WTC11 (cell line): Measurements from ENCODE around the gene CT47A1. TPM values are rescaled to one million over a fixed set of nuclear protein-coding genes. Genes with fewer than 3 reads are reported as not detected.

Source experiments
- ATAC-seq: fragments of 200-7000 bp; cut with Tn5 transposase; 2 replicates; pipeline ENCODE4 v1.10.0; 2021; ENCODE audit warnings: mild to moderate bottlenecking, moderate library complexity
- CTCF ChIA-PET: fragments of 300-600 bp; sonication (Branson Sonifier 250); formaldehyde crosslinking; loops from one replicate; lab custom pipeline; 2021; ENCODE audit warnings: antibody characterized with exemption; lab: Charles Lee
- POLR2A ChIA-PET: fragments of 350-600 bp; sonication (Branson Sonifier 250); formaldehyde crosslinking; loops from one replicate; lab custom pipeline; 2021; ENCODE audit warnings: antibody characterized with exemption; lab: Charles Lee
- DNase-seq: peaks from one replicate; pipeline ENCODE4 v3.0.0; 2021; ENCODE audit warnings: low spot score
- H3K27ac Mint-ChIP-seq: 2 replicates; pipeline ENCODE4 v1.8.0; 2021; ENCODE audit warnings: mixed read lengths
- H3K27me3 Mint-ChIP-seq: 2 replicates; pipeline ENCODE4 v1.8.0; 2021; ENCODE audit warnings: low read depth, mild to moderate bottlenecking, moderate library complexity, mixed read lengths
- H3K36me3 Mint-ChIP-seq: 2 replicates; pipeline ENCODE4 v1.8.0; 2021; ENCODE audit warnings: mixed read lengths
- H3K4me1 Mint-ChIP-seq: 2 replicates; pipeline ENCODE4 v1.8.0; 2022; ENCODE audit warnings: mixed read lengths
- H3K4me3 Mint-ChIP-seq: 2 replicates; pipeline ENCODE4 v1.8.0; 2021; ENCODE audit warnings: mild to moderate bottlenecking, moderate library complexity, mixed read lengths
- H3K9me3 Mint-ChIP-seq: 2 replicates; pipeline ENCODE4 v1.8.0; 2021; ENCODE audit warnings: mixed read lengths
- ATF2 ChIP-seq: sonication (generic); formaldehyde crosslinking; IDR thresholded peaks from 2 replicates; pipeline ENCODE4 v1.8.1; 2022; ENCODE audit warnings: low read depth, missing genetic modification reagents, borderline replicate concordance
- CBFB ChIP-seq: sonication (generic); formaldehyde crosslinking; IDR thresholded peaks from 2 replicates; pipeline ENCODE4 v1.8.1; 2022; ENCODE audit warnings: mild to moderate bottlenecking, low read depth, missing genetic modification reagents
- GTF2I ChIP-seq: fragments of 250-450 bp; sonication (Bioruptor Pico); conservative IDR thresholded peaks from 2 replicates; pipeline ENCODE4 v1.4.0; 2021; ENCODE audit warnings: mild to moderate bottlenecking
- HMGXB4 ChIP-seq: sonication (generic); formaldehyde crosslinking; IDR thresholded peaks from 2 replicates; pipeline ENCODE4 v1.8.1; 2023; ENCODE audit warnings: mild to moderate bottlenecking, moderate library complexity, missing genetic modification reagents
- JAZF1 ChIP-seq: fragments of 250-450 bp; sonication (Bioruptor Pico); IDR thresholded peaks from 2 replicates; pipeline ENCODE4 v1.9.0; 2021; ENCODE audit warnings: moderate library complexity, mild to moderate bottlenecking, inconsistent platforms
- NR2C2 ChIP-seq: sonication (generic); formaldehyde crosslinking; IDR thresholded peaks from 2 replicates; pipeline ENCODE4 v1.8.0; 2022; ENCODE audit warnings: mild to moderate bottlenecking, missing genetic modification reagents
- OVOL2 ChIP-seq: fragments of 250-450 bp; sonication (Bioruptor Pico); IDR thresholded peaks from 2 replicates; pipeline ENCODE4 v1.9.0; 2021; ENCODE audit warnings: mild to moderate bottlenecking, borderline replicate concordance
- PREB ChIP-seq: sonication (generic); formaldehyde crosslinking; IDR thresholded peaks from 2 replicates; pipeline ENCODE4 v1.8.1; 2022; ENCODE audit warnings: mild to moderate bottlenecking, missing genetic modification reagents, moderate library complexity, borderline replicate concordance
- SMAD3 ChIP-seq: sonication (generic); formaldehyde crosslinking; IDR thresholded peaks from 2 replicates; pipeline ENCODE4 v1.8.0; 2022; ENCODE audit warnings: missing genetic modification reagents, mild to moderate bottlenecking, borderline replicate concordance
- TEAD1 ChIP-seq: sonication (generic); formaldehyde crosslinking; IDR thresholded peaks from 2 replicates; pipeline ENCODE4 v1.8.0; 2022; ENCODE audit warnings: mild to moderate bottlenecking, missing genetic modification reagents
- TEAD4 ChIP-seq: sonication (generic); formaldehyde crosslinking; IDR thresholded peaks from 2 replicates; pipeline ENCODE4 v1.8.0; 2022; ENCODE audit warnings: mild to moderate bottlenecking, missing genetic modification reagents
- ZNF121 ChIP-seq: sonication (generic); formaldehyde crosslinking; IDR thresholded peaks from 2 replicates; pipeline ENCODE4 v1.8.0; 2023; ENCODE audit warnings: missing genetic modification reagents
- ZNF317 ChIP-seq: sonication (generic); formaldehyde crosslinking; IDR thresholded peaks from 2 replicates; pipeline ENCODE4 v1.8.1; 2023; ENCODE audit warnings: low read depth, mild to moderate bottlenecking, moderate library complexity, missing genetic modification reagents, borderline replicate concordance
- total RNA-seq: library from RNA; stranded (reverse); gene quantifications from 3 replicates; pipeline ENCODE4 v1.2.3, GENCODE V29; 2021
- TF ChIP-seq, protein P1 (sequence below): sonication (generic); formaldehyde crosslinking; IDR thresholded peaks from 2 replicates; pipeline ENCODE4 v1.8.1; 2022; ENCODE audit warnings: mild to moderate bottlenecking, moderate library complexity, missing genetic modification reagents
- TF ChIP-seq, protein P2 (sequence below): sonication (generic); formaldehyde crosslinking; IDR thresholded peaks from 2 replicates; pipeline ENCODE4 v1.8.1; 2023; ENCODE audit warnings: mild to moderate bottlenecking, missing genetic modification reagents
- TF ChIP-seq, protein P3 (sequence below): sonication (generic); formaldehyde crosslinking; IDR thresholded peaks from 2 replicates; pipeline ENCODE4 v1.8.1; 2023; ENCODE audit warnings: mild to moderate bottlenecking, missing genetic modification reagents, borderline replicate concordance
- TF ChIP-seq, protein P4 (sequence below): sonication (generic); formaldehyde crosslinking; IDR thresholded peaks from 2 replicates; pipeline ENCODE4 v1.8.0; 2022; ENCODE audit warnings: mild to moderate bottlenecking, missing genetic modification reagents

CT47A1 gene
- total RNA-seq, 1 experiment from 2014 or later: not detected

DNA sequence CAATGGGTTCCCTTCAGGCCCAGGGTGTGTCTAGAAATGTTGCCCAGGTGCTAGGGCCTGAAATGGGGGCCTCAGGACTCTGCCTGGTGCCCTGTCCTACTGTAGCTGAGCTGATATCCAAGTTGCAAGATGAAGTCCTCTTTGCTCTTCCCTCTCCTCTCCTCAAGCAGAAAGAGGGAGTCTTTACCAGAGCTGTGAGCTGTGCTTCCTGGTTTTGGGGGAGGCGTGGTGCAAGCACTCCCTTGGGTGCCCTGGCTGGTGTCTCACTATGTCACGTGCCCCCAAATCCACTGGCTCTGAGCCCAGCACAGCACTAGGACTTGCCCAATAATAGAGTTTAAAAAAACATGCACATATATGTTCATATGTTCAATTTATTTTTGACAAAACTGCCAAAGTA, 29.3 kb upstream of the CT47A1 start:
- Mint-ChIP-seq H3K9me3 (no peaks in the 10 kb centered on the region), H3K27me3 (peaks cover 4% of the 10 kb centered on the region; the same call in 1 of the 2 replicates), H3K27ac (no peak overlapping the region), H3K36me3 (no peaks in the 10 kb centered on the region), H3K4me1 (no peaks in the 10 kb centered on the region), H3K4me3 (no peak overlapping the region)
- DNase-seq (no peak), ATAC-seq (no peak)
- TF ChIP-seq, protein P1, sequence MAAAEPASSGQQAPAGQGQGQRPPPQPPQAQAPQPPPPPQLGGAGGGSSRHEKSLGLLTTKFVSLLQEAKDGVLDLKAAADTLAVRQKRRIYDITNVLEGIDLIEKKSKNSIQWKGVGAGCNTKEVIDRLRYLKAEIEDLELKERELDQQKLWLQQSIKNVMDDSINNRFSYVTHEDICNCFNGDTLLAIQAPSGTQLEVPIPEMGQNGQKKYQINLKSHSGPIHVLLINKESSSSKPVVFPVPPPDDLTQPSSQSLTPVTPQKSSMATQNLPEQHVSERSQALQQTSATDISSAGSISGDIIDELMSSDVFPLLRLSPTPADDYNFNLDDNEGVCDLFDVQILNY (CRISPR knock-in tag): no peak
- no peak for TF ChIP-seq ZNF317 (CRISPR knock-in tag)
- no peak for TF ChIP-seq OVOL2 (CRISPR knock-in tag)
- no peak for TF ChIP-seq ZNF121 (CRISPR knock-in tag)
- TF ChIP-seq GTF2I (CRISPR knock-in tag): no peak
- no peak for TF ChIP-seq JAZF1 (CRISPR knock-in tag)
- TF ChIP-seq ATF2 (CRISPR knock-in tag): no peak
- no peak for TF ChIP-seq TEAD4 (CRISPR knock-in tag)
- TF ChIP-seq CBFB: no peak
- no peak for TF ChIP-seq PREB (CRISPR knock-in tag)
- TF ChIP-seq TEAD1 (CRISPR knock-in tag): no peak
- TF ChIP-seq HMGXB4 (CRISPR knock-in tag): no peak
- no peak for TF ChIP-seq SMAD3 (CRISPR knock-in tag)
- no peak for TF ChIP-seq NR2C2 (CRISPR knock-in tag)
- TF ChIP-seq, protein P2, sequence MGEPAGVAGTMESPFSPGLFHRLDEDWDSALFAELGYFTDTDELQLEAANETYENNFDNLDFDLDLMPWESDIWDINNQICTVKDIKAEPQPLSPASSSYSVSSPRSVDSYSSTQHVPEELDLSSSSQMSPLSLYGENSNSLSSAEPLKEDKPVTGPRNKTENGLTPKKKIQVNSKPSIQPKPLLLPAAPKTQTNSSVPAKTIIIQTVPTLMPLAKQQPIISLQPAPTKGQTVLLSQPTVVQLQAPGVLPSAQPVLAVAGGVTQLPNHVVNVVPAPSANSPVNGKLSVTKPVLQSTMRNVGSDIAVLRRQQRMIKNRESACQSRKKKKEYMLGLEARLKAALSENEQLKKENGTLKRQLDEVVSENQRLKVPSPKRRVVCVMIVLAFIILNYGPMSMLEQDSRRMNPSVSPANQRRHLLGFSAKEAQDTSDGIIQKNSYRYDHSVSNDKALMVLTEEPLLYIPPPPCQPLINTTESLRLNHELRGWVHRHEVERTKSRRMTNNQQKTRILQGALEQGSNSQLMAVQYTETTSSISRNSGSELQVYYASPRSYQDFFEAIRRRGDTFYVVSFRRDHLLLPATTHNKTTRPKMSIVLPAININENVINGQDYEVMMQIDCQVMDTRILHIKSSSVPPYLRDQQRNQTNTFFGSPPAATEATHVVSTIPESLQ (CRISPR knock-in tag): no peak
- TF ChIP-seq, protein P3, sequence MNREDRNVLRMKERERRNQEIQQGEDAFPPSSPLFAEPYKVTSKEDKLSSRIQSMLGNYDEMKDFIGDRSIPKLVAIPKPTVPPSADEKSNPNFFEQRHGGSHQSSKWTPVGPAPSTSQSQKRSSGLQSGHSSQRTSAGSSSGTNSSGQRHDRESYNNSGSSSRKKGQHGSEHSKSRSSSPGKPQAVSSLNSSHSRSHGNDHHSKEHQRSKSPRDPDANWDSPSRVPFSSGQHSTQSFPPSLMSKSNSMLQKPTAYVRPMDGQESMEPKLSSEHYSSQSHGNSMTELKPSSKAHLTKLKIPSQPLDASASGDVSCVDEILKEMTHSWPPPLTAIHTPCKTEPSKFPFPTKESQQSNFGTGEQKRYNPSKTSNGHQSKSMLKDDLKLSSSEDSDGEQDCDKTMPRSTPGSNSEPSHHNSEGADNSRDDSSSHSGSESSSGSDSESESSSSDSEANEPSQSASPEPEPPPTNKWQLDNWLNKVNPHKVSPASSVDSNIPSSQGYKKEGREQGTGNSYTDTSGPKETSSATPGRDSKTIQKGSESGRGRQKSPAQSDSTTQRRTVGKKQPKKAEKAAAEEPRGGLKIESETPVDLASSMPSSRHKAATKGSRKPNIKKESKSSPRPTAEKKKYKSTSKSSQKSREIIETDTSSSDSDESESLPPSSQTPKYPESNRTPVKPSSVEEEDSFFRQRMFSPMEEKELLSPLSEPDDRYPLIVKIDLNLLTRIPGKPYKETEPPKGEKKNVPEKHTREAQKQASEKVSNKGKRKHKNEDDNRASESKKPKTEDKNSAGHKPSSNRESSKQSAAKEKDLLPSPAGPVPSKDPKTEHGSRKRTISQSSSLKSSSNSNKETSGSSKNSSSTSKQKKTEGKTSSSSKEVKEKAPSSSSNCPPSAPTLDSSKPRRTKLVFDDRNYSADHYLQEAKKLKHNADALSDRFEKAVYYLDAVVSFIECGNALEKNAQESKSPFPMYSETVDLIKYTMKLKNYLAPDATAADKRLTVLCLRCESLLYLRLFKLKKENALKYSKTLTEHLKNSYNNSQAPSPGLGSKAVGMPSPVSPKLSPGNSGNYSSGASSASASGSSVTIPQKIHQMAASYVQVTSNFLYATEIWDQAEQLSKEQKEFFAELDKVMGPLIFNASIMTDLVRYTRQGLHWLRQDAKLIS (CRISPR knock-in tag): no peak
- TF ChIP-seq, protein P4, sequence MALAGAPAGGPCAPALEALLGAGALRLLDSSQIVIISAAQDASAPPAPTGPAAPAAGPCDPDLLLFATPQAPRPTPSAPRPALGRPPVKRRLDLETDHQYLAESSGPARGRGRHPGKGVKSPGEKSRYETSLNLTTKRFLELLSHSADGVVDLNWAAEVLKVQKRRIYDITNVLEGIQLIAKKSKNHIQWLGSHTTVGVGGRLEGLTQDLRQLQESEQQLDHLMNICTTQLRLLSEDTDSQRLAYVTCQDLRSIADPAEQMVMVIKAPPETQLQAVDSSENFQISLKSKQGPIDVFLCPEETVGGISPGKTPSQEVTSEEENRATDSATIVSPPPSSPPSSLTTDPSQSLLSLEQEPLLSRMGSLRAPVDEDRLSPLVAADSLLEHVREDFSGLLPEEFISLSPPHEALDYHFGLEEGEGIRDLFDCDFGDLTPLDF (CRISPR knock-in tag): no peak
- POLR2A ChIA-PET: no interaction called here
- CTCF ChIA-PET: no interaction called here
